OCI-LY1 (cell line): ENCODE measurements around the gene CDH7.

Experiments
- H2AFZ ChIP-seq: fragments of 200-600 bp; sonication (generic), shearing (Covaris generic); 2 replicates; pipeline ENCODE4 v1.6.0; 2014; ENCODE audit warnings: antibody characterized with exemption, mild to moderate bottlenecking, low read length
- H3F3A ChIP-seq: fragments of 200-600 bp; sonication (generic), shearing (Covaris generic); 2 replicates; pipeline ENCODE4 v1.6.0; 2014; ENCODE audit warnings: mild to moderate bottlenecking, antibody characterized with exemption, low read length, moderate library complexity; ENCODE audit not compliant: insufficient read depth
- H3K27ac ChIP-seq: fragments of 200-600 bp; sonication (generic); 2 replicates; pipeline ENCODE4 v1.5.1; 2014; ENCODE audit warnings: low read length, mixed run types, mild to moderate bottlenecking, low read depth; ENCODE audit not compliant: poor library complexity, severe bottlenecking
- H3K27me3 ChIP-seq: fragments of 200-600 bp; sonication (generic); 2 replicates; pipeline ENCODE4 v1.6.0; 2014; ENCODE audit warnings: antibody characterized with exemption, mild to moderate bottlenecking, low read length, moderate library complexity; ENCODE audit not compliant: insufficient read depth
- H3K36me3 ChIP-seq: fragments of 200-600 bp; sonication (generic); 2 replicates; pipeline ENCODE4 v1.6.1; 2014; ENCODE audit warnings: mild to moderate bottlenecking, antibody characterized with exemption, low read length, moderate library complexity, mixed read lengths; ENCODE audit not compliant: insufficient read depth
- H3K4me1 ChIP-seq: fragments of 200-600 bp; sonication (generic); 2 replicates; pipeline ENCODE4 v1.5.1; 2014; ENCODE audit warnings: mild to moderate bottlenecking, low read length, moderate library complexity; ENCODE audit not compliant: insufficient read depth, severe bottlenecking
- H3K4me2 ChIP-seq: fragments of 200-600 bp; sonication (generic), shearing (Covaris generic); 2 replicates; pipeline ENCODE4 v1.6.1; 2014; ENCODE audit warnings: low read length
- H3K4me3 ChIP-seq: fragments of 200-600 bp; sonication (generic); 2 replicates; pipeline ENCODE4 v1.5.1; 2014; ENCODE audit warnings: low read length, low read depth, mild to moderate bottlenecking, mixed read lengths; ENCODE audit not compliant: poor library complexity, severe bottlenecking
- H3K79me2 ChIP-seq: fragments of 200-600 bp; shearing (Covaris generic); 2 replicates; pipeline ENCODE4 v1.6.1; 2016; ENCODE audit warnings: mixed run types, low read length, mixed read lengths; ENCODE audit not compliant: insufficient read depth
- H3K9ac ChIP-seq: fragments of 200-600 bp; sonication (generic), shearing (Covaris generic); 2 replicates; pipeline ENCODE4 v1.6.1; 2014; ENCODE audit warnings: mild to moderate bottlenecking, low read length, mixed read lengths
- H3K9me2 ChIP-seq: fragments of 200-600 bp; sonication (generic), shearing (Covaris generic); 2 replicates; pipeline ENCODE4 v1.6.1; 2014; ENCODE audit warnings: low read depth, mild to moderate bottlenecking, low read length, mixed read lengths
- H3K9me3 ChIP-seq: fragments of 200-600 bp; shearing (Covaris generic); 2 replicates; pipeline ENCODE4 v1.6.1; 2014; ENCODE audit warnings: low read length, mixed read lengths
- H4K20me1 ChIP-seq: fragments of 200-600 bp; sonication (generic), shearing (Covaris generic); 2 replicates; pipeline ENCODE4 v1.6.0; 2016; ENCODE audit warnings: mild to moderate bottlenecking, low read length; ENCODE audit not compliant: insufficient read depth
- EZH2 ChIP-seq: fragments of 200-600 bp; sonication (generic), shearing (Covaris generic); IDR thresholded peaks from 2 replicates; pipeline ENCODE4 v1.8.0; 2017; ENCODE audit warnings: borderline replicate concordance, mixed run types, mild to moderate bottlenecking, antibody characterized with exemption, low read length, moderate library complexity, mixed read lengths
- TF ChIP-seq, protein P1 (sequence below): fragments of 200-600 bp; sonication (generic), shearing (Covaris generic); IDR thresholded peaks from 2 replicates; pipeline ENCODE4 v1.5.1; 2017; ENCODE audit warnings: mild to moderate bottlenecking, antibody characterized with exemption, low read length, moderate library complexity, mixed read lengths

Gene CDH7

DNA sequence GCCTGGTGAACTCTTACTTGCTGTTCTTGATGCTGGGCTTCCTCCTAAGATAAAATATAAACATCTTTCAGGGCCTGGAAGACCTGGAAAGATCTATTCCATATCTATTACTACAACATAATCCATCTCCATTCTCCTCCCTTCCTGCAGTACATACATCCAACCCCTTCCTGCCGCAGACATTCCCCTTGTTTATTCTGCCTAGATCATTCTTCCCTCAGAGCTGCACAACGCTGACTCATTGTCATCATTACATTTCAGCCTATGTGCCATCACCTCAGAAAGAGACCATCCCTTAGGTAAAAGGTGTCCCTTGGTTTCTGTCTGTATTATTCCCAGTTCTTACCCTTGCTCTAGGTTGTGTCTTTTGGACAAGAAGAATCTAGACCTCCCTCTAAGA lies 2.5 kb upstream of the CDH7 start:
- H3K4me2 ChIP-seq = no peak overlapping the region
- H3K79me2 ChIP-seq = no peaks in the 10 kb centered on the region
- H3K4me3 ChIP-seq = no peak overlapping the region
- H3K27ac ChIP-seq = no peak overlapping the region
- H3F3A ChIP-seq = no peaks in the 10 kb centered on the region
- H3K27me3 ChIP-seq = no peaks in the 10 kb centered on the region
- H3K9me3 ChIP-seq = no peaks in the 10 kb centered on the region
- H2AFZ ChIP-seq = no peak overlapping the region
- H3K36me3 ChIP-seq = no peaks in the 10 kb centered on the region
- no peak for TF ChIP-seq EZH2
- TF ChIP-seq, protein P1, sequence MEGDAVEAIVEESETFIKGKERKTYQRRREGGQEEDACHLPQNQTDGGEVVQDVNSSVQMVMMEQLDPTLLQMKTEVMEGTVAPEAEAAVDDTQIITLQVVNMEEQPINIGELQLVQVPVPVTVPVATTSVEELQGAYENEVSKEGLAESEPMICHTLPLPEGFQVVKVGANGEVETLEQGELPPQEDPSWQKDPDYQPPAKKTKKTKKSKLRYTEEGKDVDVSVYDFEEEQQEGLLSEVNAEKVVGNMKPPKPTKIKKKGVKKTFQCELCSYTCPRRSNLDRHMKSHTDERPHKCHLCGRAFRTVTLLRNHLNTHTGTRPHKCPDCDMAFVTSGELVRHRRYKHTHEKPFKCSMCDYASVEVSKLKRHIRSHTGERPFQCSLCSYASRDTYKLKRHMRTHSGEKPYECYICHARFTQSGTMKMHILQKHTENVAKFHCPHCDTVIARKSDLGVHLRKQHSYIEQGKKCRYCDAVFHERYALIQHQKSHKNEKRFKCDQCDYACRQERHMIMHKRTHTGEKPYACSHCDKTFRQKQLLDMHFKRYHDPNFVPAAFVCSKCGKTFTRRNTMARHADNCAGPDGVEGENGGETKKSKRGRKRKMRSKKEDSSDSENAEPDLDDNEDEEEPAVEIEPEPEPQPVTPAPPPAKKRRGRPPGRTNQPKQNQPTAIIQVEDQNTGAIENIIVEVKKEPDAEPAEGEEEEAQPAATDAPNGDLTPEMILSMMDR = no peak
- no peaks in the 10 kb centered on the region for H3K4me1 ChIP-seq
- no peaks in the 10 kb centered on the region for H4K20me1 ChIP-seq
- H3K9ac ChIP-seq = no peak overlapping the region
- no peaks in the 10 kb centered on the region for H3K9me2 ChIP-seq

DNA sequence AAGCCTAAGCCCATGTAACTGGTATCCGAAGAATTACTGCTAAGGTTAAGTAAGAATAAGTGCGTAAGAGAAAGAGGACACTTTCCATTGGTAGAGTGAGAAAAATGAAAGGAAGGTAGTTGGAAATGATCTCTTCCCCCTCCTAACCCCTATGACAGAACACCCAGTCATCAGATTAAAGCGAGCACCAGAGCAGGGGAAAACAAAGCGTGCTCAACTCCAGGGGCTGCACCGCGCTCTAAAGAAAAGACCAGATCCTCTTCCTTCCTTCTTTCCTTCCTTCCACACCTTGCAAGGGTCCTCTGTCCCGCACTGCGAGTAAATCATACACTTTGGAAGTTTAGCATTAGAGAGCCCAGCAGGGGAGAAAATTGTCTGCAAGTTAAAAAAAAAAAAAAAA lies 971 bp upstream of the CDH7 start:
- no peak for TF ChIP-seq EZH2
- TF ChIP-seq, protein P1 = no peak
- H3K9ac ChIP-seq = no peak overlapping the region
- no peak overlapping the region for H3K4me2 ChIP-seq
- no peaks in the 10 kb centered on the region for H4K20me1 ChIP-seq
- H3K79me2 ChIP-seq = no peaks in the 10 kb centered on the region
- no peaks in the 10 kb centered on the region for H3F3A ChIP-seq
- no peaks in the 10 kb centered on the region for H3K36me3 ChIP-seq
- H3K9me3 ChIP-seq = no peaks in the 10 kb centered on the region
- no peak overlapping the region for H3K27ac ChIP-seq
- H3K9me2 ChIP-seq = no peaks in the 10 kb centered on the region
- H3K4me3 ChIP-seq = no peak overlapping the region
- no peaks in the 10 kb centered on the region for H3K4me1 ChIP-seq
- no peaks in the 10 kb centered on the region for H3K27me3 ChIP-seq
- H2AFZ ChIP-seq = no peak overlapping the region

DNA sequence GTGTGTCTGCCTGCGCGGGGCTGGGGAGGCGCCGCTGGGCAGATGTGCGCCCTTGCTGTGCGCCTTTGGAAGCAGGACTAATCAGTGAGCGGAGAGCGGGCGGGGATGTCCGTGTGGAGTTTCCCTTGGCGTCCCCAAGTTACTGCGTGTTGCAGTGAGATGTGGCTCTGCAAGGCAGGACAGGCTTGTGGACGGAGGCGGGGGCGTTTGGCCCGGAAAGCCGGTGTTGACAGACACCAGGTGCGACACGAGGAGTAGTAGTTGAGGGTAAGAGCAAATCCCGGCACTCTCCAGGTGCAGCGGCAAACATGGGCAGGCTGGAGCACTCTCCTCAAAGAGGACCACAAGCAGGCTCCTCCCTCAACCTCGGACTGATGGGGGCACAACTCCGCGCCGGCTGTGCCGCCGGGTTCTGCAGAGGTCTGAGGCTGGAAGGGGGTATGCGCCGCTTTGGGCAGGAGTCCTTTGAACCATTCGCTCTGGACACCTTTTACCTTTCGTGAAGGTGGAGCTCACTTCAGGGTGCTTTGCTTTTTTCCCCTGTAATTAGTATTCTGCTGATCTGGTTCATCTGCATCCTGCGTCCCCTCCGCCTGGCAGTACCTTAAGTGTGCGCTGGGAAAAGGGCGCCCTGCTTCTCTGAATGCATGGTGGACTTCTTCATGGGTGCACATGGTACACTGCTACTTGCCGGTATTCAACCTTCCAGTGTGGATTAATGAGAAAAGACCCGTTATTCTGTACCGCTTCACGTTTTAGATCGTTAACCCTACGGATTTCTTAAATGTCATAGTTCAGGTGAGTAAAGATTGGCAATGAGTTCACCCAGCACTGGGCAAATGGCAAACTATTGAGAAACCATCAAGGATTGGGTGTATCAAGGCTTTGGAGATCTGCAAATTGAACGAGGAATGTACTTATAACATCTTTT lies 608 bp downstream of the CDH7 start:
- H3K9ac ChIP-seq = no peak overlapping the region
- H3K4me1 ChIP-seq = no peaks in the 10 kb centered on the region
- no peaks in the 10 kb centered on the region for H4K20me1 ChIP-seq
- no peaks in the 10 kb centered on the region for H3K9me3 ChIP-seq
- no peak overlapping the region for H3K4me3 ChIP-seq
- H2AFZ ChIP-seq = no peak overlapping the region
- H3F3A ChIP-seq = no peaks in the 10 kb centered on the region
- H3K27ac ChIP-seq = no peak overlapping the region
- H3K4me2 ChIP-seq = no peak overlapping the region
- H3K36me3 ChIP-seq = no peaks in the 10 kb centered on the region
- no peaks in the 10 kb centered on the region for H3K9me2 ChIP-seq
- TF ChIP-seq EZH2 = no peak
- TF ChIP-seq, protein P1 = no peak
- H3K79me2 ChIP-seq = no peaks in the 10 kb centered on the region
- H3K27me3 ChIP-seq = no peaks in the 10 kb centered on the region
